Kidney (tissue), 14 donors: Measurements from ENCODE around the gene ARHGAP44. TPM values are rescaled to one million over a fixed set of nuclear protein-coding genes. Genes with fewer than 3 reads are reported as not detected.

ENCODE experiments used
- DNase-seq, 5 donors: peaks; one replicate each; pipeline ENCODE4 v3.0.0-alpha.2; 2013 to 2020
- FAIRE-seq: peaks from 2 replicates; lab custom pipeline; 2012; peaks lifted over from hg19 to GRCh38; lab: Jason Lieb, UNC
- H3K27ac ChIP-seq, 2 donors: one replicate each; pipeline ENCODE4 v1.7.0; 2013; ENCODE audit warnings: low read depth in 2 of 2, low read length in 2 of 2, inconsistent platforms in 1 of 2
- H3K27me3 ChIP-seq: one replicate; pipeline ENCODE4 v1.7.1; 2013; ENCODE audit warnings: low read length, inconsistent platforms; ENCODE audit not compliant: control insufficient read depth, insufficient read depth
- H3K36me3 ChIP-seq, 3 donors: one replicate each; pipeline versions ENCODE4 v1.7.0 to v1.7.1; 2013; ENCODE audit warnings: low read length in 3 of 3, control low read depth in 1 of 3, inconsistent platforms in 1 of 3; ENCODE audit not compliant: insufficient read depth in 3 of 3, control insufficient read depth in 2 of 3
- H3K4me1 ChIP-seq, 3 donors: one replicate each; pipeline versions ENCODE4 v1.7.0 to v1.7.1; 2013; ENCODE audit warnings: low read length in 3 of 3, inconsistent platforms in 1 of 3, low read depth in 1 of 3; ENCODE audit not compliant: control insufficient read depth in 2 of 3, insufficient read depth in 2 of 3
- H3K4me3 ChIP-seq, 3 donors: one replicate each; pipeline versions ENCODE4 v1.7.0 to v1.8.1; 2013; ENCODE audit warnings: low read length in 3 of 3, control low read depth in 1 of 3, inconsistent platforms in 1 of 3
- H3K9ac ChIP-seq, 3 donors: one replicate each; pipeline versions ENCODE4 v1.7.0 to v1.7.1; 2013; ENCODE audit warnings: low read length in 3 of 3, control low read depth in 1 of 3, inconsistent platforms in 1 of 3
- H3K9me3 ChIP-seq, 3 donors: one replicate each; pipeline versions ENCODE4 v1.7.0 to v1.7.1; 2013; ENCODE audit warnings: low read length in 3 of 3, control low read depth in 1 of 3, inconsistent platforms in 1 of 3; ENCODE audit not compliant: control insufficient read depth in 2 of 3, insufficient read depth in 1 of 3
- CTCF ChIP-seq: IDR thresholded peaks from 3 replicates; pipeline ENCODE4 v1.5.1; 2012; ENCODE audit warnings: mild to moderate bottlenecking, moderate library complexity, borderline replicate concordance; ENCODE audit not compliant: insufficient read depth; ENCODE audit errors: extremely low read depth
- intact Hi-C: fragments of 100-400 bp; cut with DNase I; formaldehyde crosslinking; loops from one replicate; pipeline ENCODE4 v1.11.1; 2022
- polyA plus RNA-seq: library from polyadenylated mRNA; stranded (reverse); fragments of 350-450 nt; fragmentation: Illumina TruSeq; extraction: RNeasy Lipid Tissue Mini Kit (QIAGEN cat#74804); gene quantifications from one replicate; pipeline ENCODE4 v1.2.3, GENCODE V29; 2014; ENCODE audit warnings: low read depth, low replicate concordance; ENCODE audit not compliant: insufficient read depth
- total RNA-seq: library from RNA; stranded (reverse); fragmentation: NEBNext Ultra II Directional; extraction: Animal tissue kit (Norgen Biotek cat#: 25700); gene quantifications from one replicate; pipeline ENCODE4 v1.2.1, GENCODE V29; 2021
- donor health status: control.
- donor health status: control.
- donor health status: control.
- donor health status: control.
- donor health status: control.
- donor health status: DM: yes; HTN: yes; CAD: no.
- donor health status: Normal renal cell carcinoma (clear cell type).

ARHGAP44 gene
- total and polyA plus RNA-seq, 2 donors from 2014 or later, result 3.7 to 8.4 TPM

DNA sequence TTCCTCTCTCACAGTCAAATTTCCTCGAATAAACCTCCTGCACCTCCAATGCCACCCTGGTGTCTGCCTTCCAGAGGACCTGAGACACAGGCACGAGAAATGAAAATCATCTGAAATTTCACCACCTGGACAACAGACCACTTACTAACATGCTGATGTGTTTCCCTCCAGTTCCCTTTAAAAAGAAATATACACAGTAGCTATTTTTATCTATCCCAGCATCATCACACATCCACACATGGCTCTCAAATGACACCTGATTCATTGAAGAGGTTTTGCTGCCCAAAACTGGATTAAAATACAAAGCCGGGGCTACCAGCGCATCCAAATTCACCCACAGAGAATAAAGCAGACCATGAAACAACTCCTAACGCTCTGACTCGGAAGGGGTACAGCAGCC, 214.6 kb downstream of the ARHGAP44 start:
- Histone ChIP-seq H3K9ac (no peak overlapping the region), H3K27me3 (no peaks in the 10 kb centered on the region), H3K27ac (no peak overlapping the region), H3K9me3 (no peaks in the 10 kb centered on the region), H3K36me3 (peaks cover 0 to 53% (median 38%) of the 10 kb centered on the region in 3 donors), H3K4me1 (peaks cover 0 to 3% (median 0%) of the 10 kb centered on the region in 3 donors), H3K4me3 (no peak overlapping the region)
- TF ChIP-seq CTCF, result no peak
- intact Hi-C loops, result no loop called here
- DNase-seq (no peak), FAIRE-seq (no peak)

DNA sequence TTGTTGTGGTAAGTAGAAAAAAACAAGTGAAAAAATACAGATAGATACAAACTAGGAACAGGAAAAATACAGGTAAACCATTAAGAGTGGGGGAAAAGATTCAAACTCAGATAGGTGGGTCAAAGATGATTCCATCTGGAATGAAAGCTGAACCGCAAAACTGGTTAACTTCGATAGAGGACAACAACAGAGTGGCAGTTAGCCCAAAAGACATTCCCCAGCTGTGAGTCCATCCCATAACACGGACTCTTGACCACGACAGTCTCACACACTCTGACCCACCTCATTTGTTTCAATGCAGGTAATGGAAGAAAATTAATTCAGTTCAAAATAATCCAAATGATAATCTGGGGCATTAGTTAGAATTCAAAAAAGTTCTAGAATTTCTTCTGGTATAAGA, 215.0 kb downstream of the ARHGAP44 start:
- DNase-seq (no peak), FAIRE-seq (no peak)
- H3K4me1 ChIP-seq, result peaks cover 0 to 3% (median 0%) of the 10 kb centered on the region in 3 donors
- peaks cover 0 to 49% (median 34%) of the 10 kb centered on the region in 3 donors for H3K36me3 ChIP-seq
- H3K4me3 ChIP-seq, result no peak overlapping the region
- H3K27ac ChIP-seq, result no peak overlapping the region
- intact Hi-C loops, result no loop called here
- TF ChIP-seq CTCF, result no peak
- no peaks in the 10 kb centered on the region for H3K9me3 ChIP-seq
- H3K27me3 ChIP-seq, result no peaks in the 10 kb centered on the region
- no peak overlapping the region for H3K9ac ChIP-seq

- intact Hi-C loops, result no loop called here
- H3K4me1 ChIP-seq, result peaks cover 0 to 3% (median 0%) of the 10 kb centered on the region in 3 donors
- peaks cover 0 to 40% (median 28%) of the 10 kb centered on the region in 3 donors for H3K36me3 ChIP-seq
- H3K9me3 ChIP-seq, result no peaks in the 10 kb centered on the region
- no peak overlapping the region for H3K9ac ChIP-seq
- H3K27ac ChIP-seq, result no peak overlapping the region
- FAIRE-seq (no peak), DNase-seq (peak in 1 of 5 donors; percentile 6)
- no peak for TF ChIP-seq CTCF
- H3K4me3 ChIP-seq, result no peak overlapping the region
- no peaks in the 10 kb centered on the region for H3K27me3 ChIP-seq
Measured at GRCh38 chr17:13005530-13005929, 216.2 kb downstream of the ARHGAP44 start.

DNA sequence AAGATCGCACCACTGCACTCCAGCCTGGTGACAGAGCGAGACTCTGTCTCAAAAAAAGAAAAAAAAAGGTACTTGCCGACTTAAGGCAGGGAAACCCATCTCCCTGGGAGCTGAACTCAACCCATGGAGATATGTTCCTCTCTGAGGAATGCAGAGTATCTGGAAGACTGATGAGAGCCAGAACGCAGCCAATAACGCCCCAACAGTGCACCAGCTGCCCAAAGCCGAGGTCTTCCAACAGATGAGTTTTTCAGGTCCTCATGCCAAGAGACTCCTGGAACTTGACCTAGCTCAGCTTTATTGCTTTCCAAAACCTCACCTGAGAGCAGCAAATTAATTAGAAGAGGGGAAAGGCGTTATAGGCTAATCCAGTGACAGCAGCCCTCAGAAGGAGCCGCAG, 219.2 kb downstream of the ARHGAP44 start:
- intact Hi-C loops, result no loop called here
- TF ChIP-seq CTCF, result no peak
- Histone ChIP-seq H3K27me3 (no peaks in the 10 kb centered on the region), H3K27ac (no peak overlapping the region), H3K36me3 (peaks cover 0 to 39% (median 36%) of the 10 kb centered on the region in 3 donors), H3K4me3 (no peak overlapping the region), H3K9me3 (no peaks in the 10 kb centered on the region), H3K9ac (no peak overlapping the region), H3K4me1 (no peaks in the 10 kb centered on the region)
- FAIRE-seq (no peak), DNase-seq (peak in 1 of 5 donors; percentile 2)
